ENCODE data around the gene DDX47.
"Not testable (repeated sequence)": the region's sequence is repeated elsewhere in the genome, so short reads cannot be mapped to it uniquely, and the experiment has no call there.

The DDX47 gene

GRCh38 chr12:12823811-12824210 lies 10.7 kb downstream of the DDX47 start:
- no peak for DNase-seq

GRCh38 chr12:12835378-12836146 lies 22.4 kb downstream of the DDX47 start:
- no peak for DNase-seq

- DNase-seq = no peak
Observed at GRCh38 chr12:12836571-12836970, 23.4 kb downstream of the DDX47 start.

GRCh38 chr12:12837025-12837812 lies 24.1 kb downstream of the DDX47 start:
- DNase-seq = peak; percentile 50

- no peak for DNase-seq
Observed at GRCh38 chr12:12837813-12838153, 24.6 kb downstream of the DDX47 start.

GRCh38 chr12:12839003-12839395 lies 25.9 kb downstream of the DDX47 start:
- DNase-seq = no peak

- not testable (repeated sequence) for DNase-seq
Observed at GRCh38 chr12:12839439-12839838, 26.3 kb downstream of the DDX47 start.

- peak; percentile 35 for DNase-seq
Observed at GRCh38 chr12:12839873-12840579, 26.9 kb downstream of the DDX47 start.

GRCh38 chr12:12840580-12840899 lies 27.4 kb downstream of the DDX47 start:
- DNase-seq = no peak

- DNase-seq = not testable (repeated sequence)
Observed at GRCh38 chr12:12841428-12841827, 28.3 kb downstream of the DDX47 start.

- no peak for DNase-seq
Observed at GRCh38 chr12:12845794-12846243, 32.7 kb downstream of the DDX47 start.

- not testable (repeated sequence) for DNase-seq
Observed at GRCh38 chr12:12846780-12847179, 33.6 kb downstream of the DDX47 start.

GRCh38 chr12:12853435-12853834 lies 40.3 kb downstream of the DDX47 start:
- no peak for DNase-seq

- peak; percentile 77 for DNase-seq
Observed at GRCh38 chr12:12859690-12860089, 46.5 kb downstream of the DDX47 start.

GRCh38 chr12:12864243-12864642 lies 51.1 kb downstream of the DDX47 start:
- no peak for DNase-seq

- DNase-seq = no peak
Observed at GRCh38 chr12:12868477-12869235, 55.5 kb downstream of the DDX47 start.

- no peak for DNase-seq
Observed at GRCh38 chr12:12870465-12870864, 57.3 kb downstream of the DDX47 start.

GRCh38 chr12:12871587-12872138 lies 58.5 kb downstream of the DDX47 start:
- DNase-seq = no peak

- DNase-seq = peak; percentile 68
Observed at GRCh38 chr12:12872139-12872933, 59.2 kb downstream of the DDX47 start.

- no peak for DNase-seq
Observed at GRCh38 chr12:12872934-12873275, 59.8 kb downstream of the DDX47 start.

- DNase-seq = no peak
Observed at GRCh38 chr12:12874029-12874428, 60.9 kb downstream of the DDX47 start.

- not testable (repeated sequence) for DNase-seq
Observed at GRCh38 chr12:12875301-12875700, 62.2 kb downstream of the DDX47 start.
